K562 (cell line): ENCODE measurements around the gene GNG7. TPM values are rescaled to one million over a fixed set of nuclear protein-coding genes. Genes with fewer than 3 reads are reported as not detected.

Source experiments
- ATAC-seq: fragments of 200-7000 bp; cut with Tn5 transposase; 3 replicates; pipeline ENCODE4 v1.9.1; 2020; ENCODE audit warnings: moderate library complexity
- BruUV-seq: library from RNA; stranded (reverse); fragments of 400-500 nt; replicated peaks from 2 replicates; lab custom pipeline; 2021; lab: Mats Ljungman, UMichigan
- CTCF ChIA-PET: fragments of 300-600 bp; formaldehyde crosslinking; extraction: SDS; loops from one replicate; lab custom pipeline; 2021; ENCODE audit warnings: low intra/inter-chr PET ratio; lab: Yijun Ruan, JAX
- POLR2A ChIA-PET: fragments of 300-600, 350-650 bp; sonication (Branson Sonifier 250); formaldehyde crosslinking; extraction: SDS; loops from one replicate; lab custom pipeline; 2021; ENCODE audit warnings: antibody characterized with exemption, inconsistent platforms; lab: Yijun Ruan, JAX
- DNase-seq, 4 experiments: peaks; one replicate each; pipeline versions ENCODE4 v3.0.0 to v3.0.0-alpha.2; 2011 to 2018; ENCODE audit warnings: low spot score in 3 of 4, mixed read lengths in 3 of 4; ENCODE audit errors: extremely low read depth in 1 of 4
- FAIRE-seq: peaks from 2 replicates; lab custom pipeline; 2011; peaks lifted over from hg19 to GRCh38; lab: Jason Lieb, UNC
- H2AFZ ChIP-seq: 2 replicates; pipeline ENCODE4 v1.6.0; 2011; ENCODE audit warnings: low read depth, low read length, control low read depth, inconsistent platforms
- H3K27ac ChIP-seq: fragments of 200-600 bp; 3 replicates; pipeline ENCODE4 v1.8.0; 2011; ENCODE audit warnings: low read depth, mild to moderate bottlenecking, control low read depth, inconsistent platforms, low read length, moderate library complexity, mixed read lengths; ENCODE audit errors: extremely low read depth
- H3K27me3 ChIP-seq, 2 experiments: fragments of 300-600 bp in 1 of 2; 2 replicates in 1 of 2; 3 replicates in 1 of 2; pipeline versions ENCODE4 v1.6.0 to v1.8.0; 2011; ENCODE audit warnings: inconsistent platforms in 2 of 2, low read length in 2 of 2, mild to moderate bottlenecking in 1 of 2, mixed read lengths in 1 of 2, moderate library complexity in 1 of 2; ENCODE audit not compliant: control insufficient read depth in 2 of 2, insufficient read depth in 2 of 2
- H3K36me3 ChIP-seq: fragments of 300-600 bp; 3 replicates; pipeline ENCODE4 v1.8.0; 2011; ENCODE audit warnings: mild to moderate bottlenecking, low read length, inconsistent platforms; ENCODE audit not compliant: control insufficient read depth, insufficient read depth
- H3K4me1 ChIP-seq, 2 experiments: fragments of 200-600 bp in 1 of 2; replicated peaks in 1 of 2; 2 replicates in 1 of 2; 3 replicates in 1 of 2; pipeline versions ENCODE4 v1.5.1 to v1.8.0; 2011; ENCODE audit warnings: inconsistent platforms in 2 of 2, low read length in 2 of 2, mild to moderate bottlenecking in 1 of 2, mixed read lengths in 1 of 2, moderate library complexity in 1 of 2; ENCODE audit not compliant: control insufficient read depth in 2 of 2, insufficient read depth in 2 of 2
- H3K4me2 ChIP-seq: 2 replicates; pipeline ENCODE4 v1.6.1; 2011; ENCODE audit warnings: low read length, control low read depth, inconsistent platforms, mixed read lengths; ENCODE audit not compliant: insufficient read depth
- H3K4me3 ChIP-seq: fragments of 200-600 bp; sonication (generic), shearing (Covaris generic); 2 replicates; pipeline ENCODE4 v1.5.1; 2016; ENCODE audit warnings: control low read depth, inconsistent platforms
- H3K79me2 ChIP-seq: fragments of 200-600 bp; 3 replicates; pipeline ENCODE4 v1.8.0; 2011; ENCODE audit warnings: low read length, inconsistent platforms; ENCODE audit not compliant: control insufficient read depth, insufficient read depth
- H3K9ac ChIP-seq, 2 experiments: 2 replicates each; pipeline versions ENCODE4 v1.6.0 to v1.6.1; 2011; ENCODE audit warnings: low read depth in 2 of 2, low read length in 2 of 2, control low read depth in 1 of 2, inconsistent platforms in 1 of 2, mild to moderate bottlenecking in 1 of 2, mixed read lengths in 1 of 2; ENCODE audit not compliant: insufficient read depth in 1 of 2
- H3K9me1 ChIP-seq: one replicate; pipeline ENCODE4 v1.6.0; 2011; ENCODE audit warnings: inconsistent platforms, mild to moderate bottlenecking, low read length, moderate library complexity; ENCODE audit not compliant: control insufficient read depth, insufficient read depth
- H3K9me3 ChIP-seq: replicated peaks from 2 replicates; pipeline ENCODE4 v1.5.1; 2011; ENCODE audit warnings: low read depth, low read length, inconsistent platforms; ENCODE audit not compliant: control insufficient read depth, insufficient read depth
- H4K20me1 ChIP-seq: replicated peaks from 2 replicates; pipeline ENCODE4 v1.6.1; 2011; ENCODE audit warnings: low read length, inconsistent platforms, mixed read lengths; ENCODE audit not compliant: control insufficient read depth, insufficient read depth
- CHD4 ChIP-seq: fragments of 200-600 bp; sonication (generic); IDR thresholded peaks from 3 replicates; pipeline ENCODE4 v1.6.1; 2012; ENCODE audit warnings: low read depth, mild to moderate bottlenecking, mixed read lengths, low read length, inconsistent platforms; ENCODE audit not compliant: insufficient read depth, insufficient replicate concordance, poor library complexity, severe bottlenecking
- ELF2 ChIP-seq: fragments of 250-450 bp; sonication (Bioruptor Pico); IDR thresholded peaks from 2 replicates; pipeline ENCODE4 v1.5.0; 2021; ENCODE audit warnings: mild to moderate bottlenecking
- FOXO4 ChIP-seq: fragments of 450-650 bp; formaldehyde crosslinking; IDR thresholded peaks from 2 replicates; pipeline ENCODE4 v1.4.0; 2020; ENCODE audit warnings: mild to moderate bottlenecking, moderate library complexity
- HCFC1 ChIP-seq: IDR thresholded peaks from 2 replicates; pipeline ENCODE4 v1.6.1; 2012; ENCODE audit warnings: low read depth, low read length, improper control_type of control experiment
- IRF2 ChIP-seq: sonication (generic); formaldehyde crosslinking; IDR thresholded peaks from 2 replicates; pipeline ENCODE4 v1.8.1; 2022; ENCODE audit warnings: mild to moderate bottlenecking, missing genetic modification reagents
- KLF1 ChIP-seq: fragments of 450-650 bp; IDR thresholded peaks from 2 replicates; pipeline ENCODE4 v1.6.1; 2016; ENCODE audit warnings: missing genetic modification characterization, missing compliant biosample characterization
- MAFF ChIP-seq: IDR thresholded peaks from 2 replicates; pipeline ENCODE4 v1.6.1; 2012; ENCODE audit warnings: low read length, improper control_type of control experiment
- MYC ChIP-seq, 2 experiments: fragments of 250-450 bp in 1 of 2; sonication (Bioruptor Pico) in 1 of 2; IDR thresholded peaks; 2 replicates each; pipeline versions ENCODE4 v1.5.1 to v1.6.1; 2012 to 2021; ENCODE audit warnings: low read depth in 2 of 2, borderline replicate concordance in 1 of 2, improper control_type of control experiment in 1 of 2, low read length in 1 of 2, mild to moderate bottlenecking in 1 of 2, moderate library complexity in 1 of 2
- RBM17 ChIP-seq: fragments of 200-400 bp; formaldehyde crosslinking; IDR thresholded peaks from 2 replicates; pipeline ENCODE4 v1.6.1; 2017; ENCODE audit warnings: low read depth, mild to moderate bottlenecking, low read length, borderline replicate concordance
- SIRT6 ChIP-seq: IDR thresholded peaks from one replicate; pipeline ENCODE4 v1.6.1; 2012; ENCODE audit warnings: low read depth, mild to moderate bottlenecking, control low read depth, inconsistent platforms, low read length, moderate library complexity
- SMAD4 ChIP-seq: fragments of 250-450 bp; sonication (Bioruptor Pico); conservative IDR thresholded peaks from 2 replicates; pipeline ENCODE4 v1.8.0; 2021; ENCODE audit warnings: inconsistent platforms, mild to moderate bottlenecking, moderate library complexity
- SRSF3 ChIP-seq: fragments of 200-400 bp; formaldehyde crosslinking; IDR thresholded peaks from 2 replicates; pipeline ENCODE4 v1.6.1; 2016; ENCODE audit warnings: mild to moderate bottlenecking, low read length, moderate library complexity; ENCODE audit not compliant: insufficient read depth
- TSC22D4 ChIP-seq: fragments of 450-650 bp; IDR thresholded peaks from 2 replicates; pipeline ENCODE4 v1.6.1; 2016; ENCODE audit warnings: missing genetic modification characterization, missing biosample characterization, control low read depth
- ZFP1 ChIP-seq: fragments of 450-650 bp; formaldehyde crosslinking; IDR thresholded peaks from 2 replicates; pipeline ENCODE4 v1.4.0; 2020; ENCODE audit warnings: mild to moderate bottlenecking, mixed read lengths
- ZKSCAN1 ChIP-seq: fragments of 150-350 bp; IDR thresholded peaks from 2 replicates; pipeline ENCODE4 v1.6.1; 2016; ENCODE audit warnings: low read depth, low read length
- ZNF253 ChIP-seq: fragments of 250-450 bp; sonication (Bioruptor Pico); conservative IDR thresholded peaks from 2 replicates; pipeline ENCODE4 v1.6.1; 2021; ENCODE audit warnings: mild to moderate bottlenecking
- ZNF695 ChIP-seq: fragments of 450-650 bp; formaldehyde crosslinking; IDR thresholded peaks from 2 replicates; pipeline ENCODE4 v1.4.0; 2020; ENCODE audit warnings: mild to moderate bottlenecking, moderate library complexity
- WGBS: fragments of 100-300 bp; shearing (Covaris generic); methylation state at CpG from one replicate; pipeline ENCODE4 v1.1.6; 2016; ENCODE audit warnings: low coverage, mixed read lengths; ENCODE audit not compliant: insufficient coverage; ENCODE audit errors: missing lambda C conversion rate; 5-methylcytosine and 5-hydroxymethylcytosine counted together
- in situ Hi-C: fragments of 300-500 bp; cut with MboI; formaldehyde crosslinking; loops from 4 replicates; pipeline ENCODE4 v1.15.0; 2018; ENCODE audit warnings: inconsistent platforms, mixed read lengths
- intact Hi-C: fragments of 100-400 bp; cut with micrococcal nuclease; formaldehyde crosslinking; loops from 2 replicates; pipeline ENCODE4 v1.14.2; 2022
- polyA plus RNA-seq, 8 experiments: library from polyadenylated mRNA; depleted of rRNA in 4 of 8; stranded (reverse) in 5 of 8; unstranded in 3 of 8; fragments of >200 nt; fragmentation: Nextera tagmentation in 2 of 8; fragmentation: Illumina TruSeq in 1 of 8; extraction: Ambion mirVana in 2 of 8; extraction: Trizol in 1 of 8; gene quantifications; 2 replicates each; pipeline versions ENCODE4 v1.2.1 to v1.2.3, GENCODE V29; 2011 to 2014; ENCODE audit warnings: inconsistent platforms in 1 of 8, missing spikeins in 1 of 8
- total RNA-seq, 7 experiments: library from RNA; depleted of rRNA in 6 of 7; stranded (reverse); fragments of >200 nt in 6 of 7; fragmentation: Illumina TruSeq in 2 of 7; extraction: Trizol in 2 of 7; gene quantifications; 2 replicates each; pipeline versions ENCODE4 v1.2.1 to v1.2.3, GENCODE V29; 2011 to 2021; ENCODE audit warnings: low replicate concordance in 1 of 7

The GNG7 gene
- total and polyA plus RNA-seq, 9 of the 15 experiments (the other 6 are each of a cell fraction or from before 2014, with no cell fraction given), result 0.01 to 0.20 (median 0.06) TPM; not detected in 1

GRCh38 chr19:2694196-2694595 lies 8.3 kb downstream of the GNG7 start:
- H3K9ac ChIP-seq, result no peak overlapping the region
- no peaks in the 10 kb centered on the region for H3K79me2 ChIP-seq
- TF ChIP-seq ZKSCAN1 (no peak), SIRT6 (no peak), ZFP1 (no peak), RBM17 (no peak), IRF2 (CRISPR knock-in tag) (no peak), SRSF3 (no peak), TSC22D4 (no peak), MYC (IDR thresholded peaks at IDR 0.05; ENCODE audit: low read depth, low read length) (no peak), MYC (CRISPR knock-in tag; IDR thresholded peaks at IDR 0.05; ENCODE audit: borderline replicate concordance, low read depth) (no peak), CHD4 (no peak), ZNF253 (CRISPR knock-in tag) (no peak), SMAD4 (no peak), ZNF695 (CRISPR knock-in tag) (no peak), MAFF (no peak), KLF1 (tag) (no peak), ELF2 (CRISPR knock-in tag) (no peak), FOXO4 (CRISPR knock-in tag) (no peak), HCFC1 (no peak)
- TF ChIP-seq, all 486 proteins: peak for 0
- CTCF ChIA-PET, result no interaction called here
- Histone ChIP-seq H3K4me2 (no peak overlapping the region), H3K27ac (no peak overlapping the region), H4K20me1 (no peaks in the 10 kb centered on the region), H3K36me3 (no peaks in the 10 kb centered on the region), H3K27me3 (peaks cover 17 to 72% of the 10 kb centered on the region in 2 experiments; a peak in 4 of 5 replicates), H3K9me3 (no peaks in the 10 kb centered on the region), H2AFZ (no peak overlapping the region), H3K4me3 (no peak overlapping the region), H3K9me1 (no peaks in the 10 kb centered on the region), H3K4me1 (peaks cover 0 to 5% of the 10 kb centered on the region in 2 experiments; a peak in 2 of 5 replicates)
- no peak for ATAC-seq
- DNase-seq, result no peak
- FAIRE-seq, result no peak
- POLR2A ChIA-PET, result no interaction called here
- WGBS, result 0% methylated on average over 5 of the region's 5 CpGs
- in situ Hi-C loops, result no loop called here
- intact Hi-C loops, result no loop called here
- no TSS peak for BruUV-seq
